Body of pancreas (tissue), 4 donors: ENCODE measurements around the gene AP3B1. TPM values are rescaled to one million over a fixed set of nuclear protein-coding genes. Genes with fewer than 3 reads are reported as not detected.

Source experiments
- ATAC-seq: fragments of 150-250 bp; one replicate; pipeline ENCODE4 v1.9.1; 2016
- DNase-seq, 4 donors: peaks; one replicate each; pipeline ENCODE4 v3.0.0-alpha.2; 2019
- H3K27ac ChIP-seq, 4 donors: fragments of 200-600 bp; sonication (generic); 1 replicate in 3 of 4; 2 replicates in 1 of 4; pipeline versions ENCODE4 v1.5.1 to v1.6.1; 2016 to 2019; ENCODE audit warnings: mild to moderate bottlenecking in 1 of 4, mixed read lengths in 1 of 4, moderate library complexity in 1 of 4
- H3K27me3 ChIP-seq, 2 donors: fragments of 200-600 bp; sonication (generic); one replicate each; pipeline ENCODE4 v1.6.0; 2016; ENCODE audit warnings: mild to moderate bottlenecking in 1 of 2
- H3K36me3 ChIP-seq, 2 donors: fragments of 200-600 bp; sonication (generic); replicated peaks in 1 of 2; 2 replicates each; pipeline ENCODE4 v1.5.1; 2016; ENCODE audit warnings: low read depth in 2 of 2; ENCODE audit not compliant: insufficient read depth in 1 of 2
- H3K4me1 ChIP-seq: fragments of 200-600 bp; sonication (generic); one replicate; pipeline ENCODE4 v1.6.0; 2016
- H3K4me3 ChIP-seq, 2 donors: fragments of 200-600 bp; sonication (generic); 1 replicate in 1 of 2; 2 replicates in 1 of 2; pipeline ENCODE4 v1.5.1; 2016 to 2019
- H3K9me3 ChIP-seq, 3 donors: fragments of 200-600 bp; sonication (generic); 1 replicate in 2 of 3; 2 replicates in 1 of 3; pipeline ENCODE4 v1.5.1; 2016
- POLR2A ChIP-seq, 3 donors: fragments of 450-650 bp; IDR thresholded peaks; one replicate each; pipeline ENCODE4 v1.6.1; 2016; ENCODE audit warnings: antibody characterized with exemption in 3 of 3, mild to moderate bottlenecking in 2 of 3
- WGBS, 2 donors: methylation state at CpG; one replicate each; pipeline ENCODE4 v1.1.5; 2017; 5-methylcytosine and 5-hydroxymethylcytosine counted together
- intact Hi-C: fragments of 100-400 bp; cut with DNase I; formaldehyde crosslinking; loops from one replicate; pipeline ENCODE4 v1.15.1; 2023
- total RNA-seq, 2 donors: library from RNA; depleted of rRNA; stranded (reverse); fragments of >200 nt; gene quantifications; one replicate each; pipeline ENCODE4 v1.1.0, GENCODE V29; 2016
- TF ChIP-seq, protein P1 (sequence below), 7 experiments: fragments of 450-650 bp in 4 of 7; fragments of 200-600 bp in 3 of 7; sonication (generic) in 3 of 7; IDR thresholded peaks; one replicate each; pipeline ENCODE4 v1.5.1; 2016 to 2019; ENCODE audit warnings: antibody characterized with exemption in 7 of 7

Gene AP3B1
- total RNA-seq, 2 donors from 2014 or later, result 23.6 to 32.3 TPM

GRCh38 chr5:78336698-78337097 lies 42.2 kb upstream of the AP3B1 start:
- intact Hi-C loops, result no loop called here
- Histone ChIP-seq H3K27me3 (no peaks in the 10 kb centered on the region), H3K36me3 (no peaks in the 10 kb centered on the region), H3K27ac (no peak overlapping the region), H3K9me3 (no peaks in the 10 kb centered on the region), H3K4me3 (no peak overlapping the region), H3K4me1 (peaks cover 2% of the 10 kb centered on the region)
- 77 to 82% methylated on average over 2 of the region's 2 CpGs for WGBS, 2 donors
- ATAC-seq (no peak), DNase-seq (no peak)
- no peak for TF ChIP-seq POLR2A (IDR thresholded peaks at IDR 0.05)
- TF ChIP-seq, protein P1, sequence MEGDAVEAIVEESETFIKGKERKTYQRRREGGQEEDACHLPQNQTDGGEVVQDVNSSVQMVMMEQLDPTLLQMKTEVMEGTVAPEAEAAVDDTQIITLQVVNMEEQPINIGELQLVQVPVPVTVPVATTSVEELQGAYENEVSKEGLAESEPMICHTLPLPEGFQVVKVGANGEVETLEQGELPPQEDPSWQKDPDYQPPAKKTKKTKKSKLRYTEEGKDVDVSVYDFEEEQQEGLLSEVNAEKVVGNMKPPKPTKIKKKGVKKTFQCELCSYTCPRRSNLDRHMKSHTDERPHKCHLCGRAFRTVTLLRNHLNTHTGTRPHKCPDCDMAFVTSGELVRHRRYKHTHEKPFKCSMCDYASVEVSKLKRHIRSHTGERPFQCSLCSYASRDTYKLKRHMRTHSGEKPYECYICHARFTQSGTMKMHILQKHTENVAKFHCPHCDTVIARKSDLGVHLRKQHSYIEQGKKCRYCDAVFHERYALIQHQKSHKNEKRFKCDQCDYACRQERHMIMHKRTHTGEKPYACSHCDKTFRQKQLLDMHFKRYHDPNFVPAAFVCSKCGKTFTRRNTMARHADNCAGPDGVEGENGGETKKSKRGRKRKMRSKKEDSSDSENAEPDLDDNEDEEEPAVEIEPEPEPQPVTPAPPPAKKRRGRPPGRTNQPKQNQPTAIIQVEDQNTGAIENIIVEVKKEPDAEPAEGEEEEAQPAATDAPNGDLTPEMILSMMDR (IDR thresholded peaks at IDR 0.05), result no peak

- Histone ChIP-seq H3K36me3 (no peaks in the 10 kb centered on the region), H3K4me1 (peaks cover 9% of the 10 kb centered on the region), H3K9me3 (no peaks in the 10 kb centered on the region), H3K27ac (no peak overlapping the region), H3K4me3 (no peak overlapping the region), H3K27me3 (no peaks in the 10 kb centered on the region)
- no peak for TF ChIP-seq POLR2A (IDR thresholded peaks at IDR 0.05)
- TF ChIP-seq, protein P1 (IDR thresholded peaks at IDR 0.05), result no peak
- ATAC-seq (no peak), DNase-seq (no peak)
- 68 to 73% methylated on average over 2 of the region's 2 CpGs for WGBS, 2 donors
- intact Hi-C loops, result no loop called here
Observed at GRCh38 chr5:78335976-78336375, 41.5 kb upstream of the AP3B1 start.

GRCh38 chr5:78334811-78335210 lies 40.3 kb upstream of the AP3B1 start:
- no peak for TF ChIP-seq POLR2A (IDR thresholded peaks at IDR 0.05)
- TF ChIP-seq, protein P1 (IDR thresholded peaks at IDR 0.05), result no peak

GRCh38 chr5:78331523-78332080 lies 37.1 kb upstream of the AP3B1 start:
- ATAC-seq (peak; percentile 9), DNase-seq (no peak)
- TF ChIP-seq POLR2A (IDR thresholded peaks at IDR 0.05), result no peak
- TF ChIP-seq, protein P1 (IDR thresholded peaks at IDR 0.05), result no peak
- H3K36me3 ChIP-seq, result no peaks in the 10 kb centered on the region
- no peak overlapping the region for H3K4me3 ChIP-seq
- H3K9me3 ChIP-seq, result no peaks in the 10 kb centered on the region
- H3K4me1 ChIP-seq, result peaks cover 9% of the 10 kb centered on the region
- no peak overlapping the region for H3K27ac ChIP-seq
- intact Hi-C loops, result no loop called here
- H3K27me3 ChIP-seq, result no peaks in the 10 kb centered on the region

More at GRCh38 chr5:78334811-78335210, 40.3 kb upstream of the AP3B1 start:
- no peaks in the 10 kb centered on the region for H3K36me3 ChIP-seq
- 69 to 81% methylated on average over 3 of the region's 3 CpGs for WGBS, 2 donors
- no peak overlapping the region for H3K4me3 ChIP-seq
- no peak overlapping the region for H3K27ac ChIP-seq
- no peaks in the 10 kb centered on the region for H3K27me3 ChIP-seq
- H3K4me1 ChIP-seq, result peaks cover 9% of the 10 kb centered on the region
- ATAC-seq (no peak), DNase-seq (no peak)
- intact Hi-C loops, result no loop called here
- H3K9me3 ChIP-seq, result no peaks in the 10 kb centered on the region

GRCh38 chr5:78328585-78329173 lies 34.2 kb upstream of the AP3B1 start:
- H3K27me3 ChIP-seq, result no peaks in the 10 kb centered on the region
- 91 to 96% methylated on average over 5 of the region's 5 CpGs for WGBS, 2 donors
- no peak overlapping the region for H3K4me3 ChIP-seq
- no peaks in the 10 kb centered on the region for H3K36me3 ChIP-seq
- no peak overlapping the region for H3K27ac ChIP-seq
- DNase-seq (no peak), ATAC-seq (no peak)
- intact Hi-C loops, result no loop called here
- TF ChIP-seq, protein P1 (IDR thresholded peaks at IDR 0.05), result no peak
- TF ChIP-seq POLR2A (IDR thresholded peaks at IDR 0.05), result no peak
- peaks cover 9% of the 10 kb centered on the region for H3K4me1 ChIP-seq
- no peaks in the 10 kb centered on the region for H3K9me3 ChIP-seq
